SHP77 treated with DMSO at 0.1 percent for 48 hours (cell line): Measurements from ENCODE around the gene KRTAP5-1.
"Not testable (repeated sequence)": the region's sequence is repeated elsewhere in the genome, so short reads cannot be mapped to it uniquely, and the experiment has no call there.

Experiments used
- DNase-seq: peaks from one replicate; lab custom pipeline; 2025; lab: John Stamatoyannopoulos, UW

KRTAP5-1 gene, protein sequence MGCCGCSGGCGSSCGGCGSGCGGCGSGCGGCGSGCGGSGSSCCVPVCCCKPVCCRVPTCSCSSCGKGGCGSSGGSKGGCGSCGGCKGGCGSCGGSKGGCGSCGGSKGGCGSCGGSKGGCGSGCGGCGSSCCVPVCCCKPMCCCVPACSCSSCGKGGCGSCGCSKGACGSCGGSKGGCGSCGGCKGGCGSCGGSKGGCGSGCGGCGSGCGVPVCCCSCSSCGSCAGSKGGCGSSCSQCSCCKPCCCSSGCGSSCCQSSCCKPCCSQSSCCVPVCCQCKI

DNA sequence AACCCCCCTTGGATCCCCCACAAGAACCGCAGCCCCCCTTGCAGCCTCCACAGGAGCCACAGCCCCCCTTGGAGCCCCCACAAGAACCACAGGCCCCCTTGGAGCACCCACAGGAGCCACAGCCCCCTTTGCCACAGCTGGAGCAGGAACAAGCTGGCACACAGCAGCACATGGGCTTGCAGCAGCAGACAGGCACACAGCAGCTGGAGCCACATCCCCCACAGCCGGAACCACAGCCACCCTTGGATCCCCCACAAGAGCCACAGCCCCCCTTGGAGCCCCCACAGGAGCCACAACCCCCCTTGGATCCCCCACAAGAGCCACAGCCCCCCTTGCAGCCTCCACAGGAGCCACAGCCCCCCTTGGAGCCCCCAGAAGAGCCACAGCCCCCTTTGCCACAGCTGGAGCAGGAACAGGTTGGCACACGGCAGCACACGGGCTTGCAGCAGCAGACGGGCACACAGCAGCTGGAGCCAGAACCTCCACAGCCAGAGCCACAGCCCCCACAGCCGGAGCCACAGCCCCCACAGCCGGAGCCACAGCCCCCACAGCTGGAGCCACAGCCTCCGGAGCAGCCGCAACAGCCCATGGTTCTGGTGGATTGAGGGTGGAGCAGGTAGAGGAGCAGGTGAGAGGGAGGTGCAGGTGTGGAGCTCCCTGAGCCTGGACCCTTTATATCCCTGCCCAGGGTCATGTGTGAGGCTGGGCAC, at the start of gene KRTAP5-1:
Gene KRTAP5-1, minus strand, starts transcription at position 623 of the 710 bp plus-strand sequence. Its CDS starts 34 bp downstream, at position 589.
- not testable (repeated sequence) for DNase-seq

DNA sequence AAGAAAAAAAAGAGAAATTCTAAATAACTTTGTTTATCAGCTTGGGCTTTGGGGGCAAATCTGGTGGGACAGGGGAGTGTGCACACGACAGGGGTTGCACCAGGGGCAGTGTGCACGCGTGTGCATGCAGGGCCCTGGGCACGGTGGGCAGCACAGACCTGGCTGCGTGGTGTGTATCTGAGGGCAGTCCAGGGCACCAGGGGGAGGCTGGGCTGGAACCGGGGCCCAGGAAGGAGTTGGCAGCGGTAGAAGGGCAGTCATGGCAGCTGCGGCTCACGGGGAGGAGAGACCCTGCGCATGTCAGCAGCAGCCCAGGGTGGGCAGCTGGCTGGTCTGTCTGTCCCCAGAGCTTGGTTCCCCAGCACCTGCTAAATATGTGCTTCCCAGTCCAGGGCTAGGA, 48.8 kb upstream of the KRTAP5-1 start:
- no peak for DNase-seq

DNA sequence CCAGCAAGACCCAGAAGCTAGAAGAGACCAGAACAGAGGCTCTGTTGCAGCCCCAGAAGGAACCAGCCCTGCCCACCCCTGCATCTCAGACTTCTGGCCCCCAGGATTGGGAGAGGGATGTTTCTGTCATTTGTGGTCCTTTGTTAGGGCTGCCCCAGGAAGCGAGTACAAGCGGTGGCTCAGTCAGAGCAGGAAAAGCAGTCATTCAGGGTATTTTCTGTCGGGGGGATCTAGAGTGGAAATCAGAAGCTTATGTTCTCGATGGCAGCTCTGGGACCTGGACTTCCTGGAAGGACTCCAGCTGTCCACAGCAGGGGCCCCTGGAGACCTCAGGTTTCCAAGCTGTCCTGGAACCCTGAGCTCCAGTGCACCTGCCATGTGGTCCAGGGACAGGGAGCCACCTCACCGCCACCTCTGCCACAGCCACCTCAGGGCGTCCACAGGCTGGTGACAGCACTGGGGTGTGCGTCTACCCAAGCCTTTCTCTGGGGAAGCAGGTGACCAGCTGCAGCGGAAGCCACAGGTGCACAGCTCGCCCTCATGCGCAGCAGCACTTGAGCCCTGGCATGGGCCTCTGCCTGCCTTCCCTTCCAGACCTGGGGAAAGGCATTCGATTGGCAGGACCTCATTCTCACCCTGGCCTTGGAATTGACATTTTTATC, 47.1 kb upstream of the KRTAP5-1 start:
- no peak for DNase-seq

DNA sequence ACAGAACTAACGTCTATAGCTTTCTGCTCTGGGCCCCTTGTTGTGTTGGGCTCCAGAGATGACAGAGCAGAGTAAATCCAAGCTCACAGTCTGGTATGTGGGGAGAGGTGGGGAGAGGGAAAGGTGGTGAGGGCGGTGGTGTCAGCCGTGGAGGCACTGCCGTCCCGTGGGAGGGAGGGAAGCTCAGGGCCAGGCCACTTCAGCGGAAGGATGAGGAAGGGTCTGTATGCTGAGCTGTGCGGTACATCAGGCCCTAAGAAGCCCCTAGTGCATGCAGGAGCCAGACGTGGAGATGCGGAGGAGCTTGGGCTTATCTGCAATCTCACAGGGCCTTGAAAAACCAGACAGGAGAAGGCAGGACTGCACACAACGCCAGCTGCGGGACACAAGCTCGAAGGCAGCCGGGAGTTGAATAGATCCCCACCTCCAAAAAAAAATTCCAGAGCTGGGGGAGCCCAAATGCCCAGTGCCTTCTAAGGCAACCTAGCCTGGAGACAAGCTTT, 46.0 kb upstream of the KRTAP5-1 start:
- no peak for DNase-seq

DNA sequence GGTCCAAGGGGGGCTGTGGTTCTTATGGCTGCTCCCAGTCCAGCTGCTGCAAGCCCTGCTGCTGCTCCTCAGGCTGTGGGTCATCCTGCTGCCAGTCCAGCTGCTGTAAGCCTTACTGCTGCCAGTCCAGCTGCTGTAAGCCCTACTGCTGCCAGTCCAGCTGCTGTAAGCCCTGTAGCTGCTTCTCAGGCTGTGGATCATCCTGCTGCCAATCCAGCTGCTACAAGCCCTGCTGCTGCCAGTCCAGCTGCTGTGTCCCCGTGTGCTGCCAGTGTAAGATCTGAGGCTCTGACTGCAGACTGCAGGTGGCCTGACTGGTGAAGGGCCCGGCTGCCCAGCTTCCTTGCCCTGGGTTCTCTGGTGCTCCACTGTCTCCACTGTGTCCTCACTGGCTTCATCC, 45.2 kb upstream of the KRTAP5-1 start:
- DNase-seq: no peak

DNA sequence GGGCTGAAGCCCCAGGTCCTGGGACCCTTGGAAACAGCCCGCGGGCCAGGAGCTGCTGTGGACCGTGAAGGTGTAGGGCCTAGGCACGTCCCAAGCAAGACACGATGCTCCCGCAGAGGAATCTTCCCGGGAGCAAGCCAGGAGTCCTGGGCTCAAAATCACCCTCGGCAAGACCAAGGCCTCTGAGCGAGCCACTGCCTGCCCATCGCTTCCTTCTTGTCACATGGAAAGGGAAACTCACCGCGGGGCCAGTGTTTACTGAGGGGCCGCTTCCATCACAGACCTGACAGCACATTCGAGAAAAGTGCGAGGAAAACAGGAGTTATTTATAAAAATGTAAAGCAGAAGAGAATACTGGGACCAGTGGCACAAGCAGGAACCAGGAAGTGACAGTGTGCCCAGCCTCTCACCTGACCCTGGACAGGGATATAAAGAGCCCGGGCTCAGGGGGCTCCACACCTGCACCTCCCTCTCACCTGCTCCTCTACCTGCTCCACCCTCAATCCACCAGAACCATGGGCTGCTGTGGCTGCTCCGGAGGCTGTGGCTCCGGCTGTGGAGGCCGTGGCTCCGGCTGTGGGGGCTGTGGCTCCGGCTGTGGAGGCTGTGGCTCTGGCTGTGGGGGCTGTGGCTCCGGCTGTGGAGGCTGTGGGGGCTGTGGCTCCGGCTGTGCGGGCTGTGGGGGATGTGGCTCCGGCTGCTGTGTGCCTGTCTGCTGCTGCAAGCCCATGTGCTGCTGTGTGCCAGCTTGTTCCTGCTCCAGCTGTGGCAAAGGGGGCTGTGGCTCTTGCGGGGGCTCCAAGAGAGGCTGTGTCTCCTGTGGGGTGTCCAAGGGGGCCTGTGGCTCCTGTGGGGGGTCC, 44.5 kb upstream of the KRTAP5-1 start, which contains the start of gene KRTAP5-5:
Gene KRTAP5-5, plus strand, starts transcription at position 450 of the 860 bp plus-strand sequence. Its CDS starts 66 bp downstream, at position 516.
- no peak for DNase-seq

DNA sequence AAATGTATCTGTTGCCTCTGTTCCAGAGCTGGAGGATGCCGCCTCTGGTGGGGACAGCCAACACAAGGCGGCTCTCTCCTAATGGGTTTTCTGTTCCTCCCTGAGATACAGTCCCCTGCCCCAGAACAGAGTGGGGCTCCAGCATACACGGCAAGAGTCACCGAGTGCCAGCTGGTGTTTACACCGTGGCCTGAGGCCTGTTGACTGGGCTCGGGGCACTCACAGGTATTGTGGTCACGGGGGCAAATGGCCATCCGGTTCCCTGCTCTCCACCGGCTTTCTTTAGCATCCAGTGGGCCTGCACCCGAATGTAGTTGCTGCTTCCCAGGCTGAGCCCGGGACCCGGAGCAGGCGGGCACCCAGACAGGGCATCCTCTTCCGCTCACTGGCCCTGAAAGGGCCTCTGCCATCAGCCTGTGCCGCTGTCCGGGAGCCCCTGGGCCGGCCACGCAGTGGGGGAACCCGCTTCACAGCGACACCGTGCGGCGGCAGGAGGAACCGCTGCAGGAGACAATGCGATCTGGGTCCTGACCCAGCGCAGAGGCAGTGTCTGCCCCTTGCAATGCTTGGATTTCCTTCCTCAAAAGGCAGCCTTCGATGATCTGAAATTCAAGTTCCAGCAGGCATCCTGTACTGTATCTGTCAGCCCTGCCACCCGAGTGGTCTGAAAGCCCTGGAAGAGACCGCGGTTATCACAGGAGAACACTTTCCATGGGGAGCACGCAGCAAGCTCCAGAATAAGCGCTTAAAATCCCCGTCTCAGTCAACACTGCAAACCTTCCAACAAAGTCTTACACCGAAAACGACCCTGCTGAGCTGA, 43.6 kb upstream of the KRTAP5-1 start:
- DNase-seq: no peak

DNA sequence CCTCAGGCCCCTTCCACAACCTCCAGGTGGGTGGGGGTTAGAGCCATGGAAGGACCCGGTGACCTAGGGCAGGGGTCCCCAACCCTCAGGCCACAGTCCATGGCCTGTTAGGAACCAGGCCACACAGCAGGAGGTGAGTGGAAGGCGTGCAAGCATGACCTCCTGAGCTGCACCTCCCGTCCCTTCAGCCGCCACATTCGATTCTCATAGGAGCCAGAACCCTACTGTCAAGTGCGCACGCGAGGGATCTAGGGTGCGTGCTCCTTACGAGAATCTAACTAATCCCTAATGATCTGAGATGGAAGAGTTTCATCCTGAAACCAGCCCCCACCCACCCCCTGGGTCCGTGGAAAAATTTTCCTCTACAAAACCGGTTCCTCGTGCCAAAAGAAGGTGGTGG, 40.5 kb upstream of the KRTAP5-1 start:
- no peak for DNase-seq

DNA sequence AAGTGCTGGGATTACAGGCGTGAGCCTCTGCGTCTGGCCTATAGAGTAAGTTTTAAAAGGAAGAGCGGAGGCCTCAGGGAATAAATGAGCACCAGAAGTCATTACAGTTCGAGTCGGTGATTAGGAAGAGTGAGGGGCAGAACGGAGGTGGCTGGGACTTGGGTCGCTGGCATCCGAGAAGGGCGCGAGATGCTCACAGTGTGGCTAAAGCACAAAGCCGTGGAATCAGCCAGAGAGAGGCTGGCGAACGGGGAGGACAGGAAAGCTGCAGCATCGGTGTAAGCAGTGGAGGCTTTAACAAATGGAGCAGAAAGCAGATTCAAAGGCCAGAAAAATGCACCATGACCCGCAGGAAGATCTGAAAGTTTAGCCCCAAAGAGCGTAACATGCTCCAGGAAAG, 39.5 kb upstream of the KRTAP5-1 start:
- no peak for DNase-seq

DNA sequence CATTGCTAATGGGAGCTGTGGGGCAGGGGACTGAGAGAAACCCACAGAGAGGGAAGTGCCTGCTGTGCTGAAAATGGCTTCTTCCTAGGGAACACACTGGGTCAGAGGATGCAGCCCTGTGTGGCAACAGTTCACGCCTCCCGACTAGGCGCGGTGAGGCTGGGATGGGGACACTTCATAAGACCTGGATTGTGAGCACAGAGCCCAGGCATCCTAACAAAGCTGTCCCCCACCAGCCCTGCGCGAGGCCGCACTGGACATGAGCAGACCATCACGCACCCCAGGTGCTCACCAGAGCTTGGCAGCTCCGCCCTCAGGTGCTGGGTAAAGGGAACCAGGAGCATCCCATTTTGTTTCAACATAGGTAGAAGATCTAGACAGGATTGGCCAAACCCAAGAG, 38.6 kb upstream of the KRTAP5-1 start:
- no peak for DNase-seq

DNA sequence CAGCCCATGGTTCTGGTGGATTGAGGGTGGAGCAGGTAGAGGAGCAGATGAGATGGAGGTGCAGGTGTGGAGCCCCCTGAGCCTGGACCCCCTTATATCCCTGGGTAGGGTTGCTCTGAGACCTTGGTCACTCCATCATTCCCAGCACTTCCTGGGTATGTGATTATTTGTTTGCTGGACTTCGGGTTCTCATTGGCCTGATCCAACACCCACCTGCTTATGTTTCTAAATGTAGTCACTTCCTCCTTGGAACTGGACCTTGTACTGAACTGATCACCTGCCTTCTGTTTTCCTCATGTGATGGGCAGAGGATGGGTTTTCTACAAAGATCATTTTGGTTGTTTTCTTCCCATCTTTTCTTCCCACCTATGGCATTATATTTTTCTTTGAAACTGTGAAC, 37.0 kb upstream of the KRTAP5-1 start, which contains the start of gene KRTAP5-4:
Gene KRTAP5-4, minus strand, starts transcription at position 53 of the 400 bp plus-strand sequence. Its CDS starts 45 bp downstream, at position 8.
- DNase-seq: no peak

DNA sequence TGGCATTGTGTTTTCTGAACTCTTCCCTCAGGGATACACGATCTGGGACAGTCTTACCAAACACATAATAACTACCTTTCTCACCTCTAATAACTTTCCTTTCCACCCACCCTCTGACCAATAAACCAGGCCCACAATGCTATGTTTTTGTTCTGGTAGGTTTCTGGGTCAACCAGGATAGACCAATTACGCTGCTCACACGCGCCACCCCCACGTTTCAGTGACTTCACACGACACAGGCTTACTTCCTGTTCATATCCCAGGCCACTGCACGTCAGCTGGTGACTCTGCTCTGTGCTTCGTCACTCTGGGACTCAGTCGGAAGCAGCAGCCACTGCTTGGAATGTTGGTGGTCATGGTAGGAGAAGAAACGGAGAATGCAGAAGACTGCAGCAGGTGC, 34.4 kb upstream of the KRTAP5-1 start:
- DNase-seq: no peak

DNA sequence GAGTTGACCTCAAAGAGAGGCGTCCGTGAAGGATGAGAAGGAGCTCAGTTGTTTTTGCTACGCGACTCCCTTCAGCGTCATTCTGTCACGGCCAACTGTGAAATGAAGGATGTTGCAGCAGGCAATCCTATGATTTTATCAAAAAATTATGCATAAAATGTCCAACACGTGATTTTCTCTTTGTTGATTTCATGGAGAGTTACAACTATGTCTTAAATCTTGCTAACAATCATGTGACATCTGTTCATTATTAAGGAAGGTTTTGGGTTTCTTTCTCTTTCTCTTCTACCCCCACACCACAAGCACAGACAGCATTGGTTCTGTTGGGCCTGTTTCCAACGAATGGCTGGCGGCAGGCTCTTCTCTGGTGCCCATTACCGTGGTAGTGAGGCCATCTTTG, 33.1 kb upstream of the KRTAP5-1 start:
- no peak for DNase-seq

DNA sequence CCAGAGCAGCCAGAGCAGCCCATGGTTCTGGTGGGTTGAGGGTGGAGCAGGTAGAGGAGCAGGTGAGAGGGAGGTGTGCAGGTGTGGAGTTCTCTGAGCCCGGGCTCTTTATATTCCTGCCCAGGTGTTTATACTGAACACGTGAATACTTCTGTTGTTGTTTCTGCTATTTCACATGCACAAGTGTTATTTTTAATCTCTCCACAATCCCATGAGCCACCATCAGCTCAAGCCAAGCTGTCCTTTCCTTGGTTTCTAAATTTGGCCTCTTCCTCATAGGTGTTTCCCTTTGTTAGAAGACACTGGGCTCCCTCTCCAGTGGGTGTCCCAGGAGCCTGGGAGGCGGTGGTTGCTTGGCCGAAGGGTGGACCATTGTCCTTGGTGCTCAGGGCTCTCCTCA, 23.3 kb upstream of the KRTAP5-1 start, which contains the start of gene KRTAP5-3:
Gene KRTAP5-3, minus strand, starts transcription at position 101 of the 400 bp plus-strand sequence. Its CDS starts 78 bp downstream, at position 23.
- DNase-seq: no peak

DNA sequence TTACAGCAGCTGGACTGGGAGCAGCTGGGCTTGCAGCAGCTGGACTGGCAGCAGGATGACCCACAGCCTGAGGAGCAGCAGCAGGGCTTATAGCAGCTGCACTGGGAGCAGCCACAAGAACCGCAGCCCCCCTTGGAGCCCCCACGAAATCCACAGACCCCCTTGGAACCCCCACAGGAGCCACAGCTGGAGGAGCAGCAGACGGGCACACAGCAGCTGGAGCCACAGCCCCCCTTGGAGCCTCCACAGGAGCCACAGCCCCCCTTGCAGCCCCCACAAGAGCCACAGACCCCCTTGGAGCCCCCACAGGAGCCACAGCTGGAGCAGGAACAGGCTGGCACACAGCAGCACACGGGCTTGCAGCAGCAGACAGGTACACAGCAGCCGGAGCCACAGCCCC, 22.8 kb upstream of the KRTAP5-1 start:
- not testable (repeated sequence) for DNase-seq

DNA sequence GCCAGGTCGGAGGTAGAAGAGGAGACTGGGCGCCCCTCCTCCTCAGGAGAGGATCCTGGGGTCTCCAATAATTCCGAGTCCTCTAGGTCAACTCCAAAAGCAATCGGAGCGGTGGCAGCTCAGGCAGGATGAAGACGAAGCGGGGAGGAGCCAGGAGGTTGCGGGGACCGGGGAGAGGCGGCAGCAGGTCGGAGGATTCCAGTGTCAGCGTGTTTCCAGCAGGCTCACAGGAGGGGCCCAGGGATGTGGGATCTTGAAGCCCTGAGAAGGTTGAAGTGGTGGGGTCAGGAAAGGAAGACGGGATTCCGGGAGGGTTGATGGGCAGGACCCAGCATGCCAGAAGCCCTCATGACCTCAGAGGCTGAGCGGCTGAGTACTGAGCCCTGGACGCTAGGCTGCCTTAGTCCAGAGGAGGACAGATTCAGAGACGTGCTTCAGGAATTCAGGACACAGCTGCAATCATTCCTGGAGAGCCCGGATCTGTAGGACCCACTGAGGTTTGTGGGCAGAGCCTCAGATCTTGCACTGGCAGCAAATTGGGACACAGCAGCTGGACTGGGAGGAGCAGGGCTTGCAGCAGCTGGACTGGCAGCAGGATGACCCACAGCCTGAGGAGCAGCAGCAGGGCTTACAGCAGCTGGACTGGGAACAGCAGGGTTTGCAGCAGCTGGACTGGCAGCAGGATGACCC, 22.2 kb upstream of the KRTAP5-1 start:
- not testable (repeated sequence) for DNase-seq

DNA sequence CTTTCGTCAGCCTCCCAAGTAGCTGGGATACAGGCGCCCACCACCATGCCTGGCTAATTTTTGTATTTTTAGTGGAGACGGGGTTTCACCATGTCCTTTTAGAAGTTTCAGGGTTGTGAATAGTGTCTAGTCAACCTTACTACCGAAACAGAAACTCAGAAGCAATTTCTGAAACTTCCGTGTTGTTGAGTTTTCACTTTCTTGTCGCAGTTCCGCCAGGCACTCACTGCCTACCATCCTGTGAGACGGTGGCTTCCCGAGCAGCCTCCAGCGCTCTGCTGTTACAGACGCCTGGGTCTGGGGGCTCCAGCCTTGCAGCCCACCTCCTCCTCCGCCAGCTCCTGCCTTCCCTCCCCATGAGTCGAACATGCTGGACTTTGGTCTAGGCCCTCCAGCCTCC, 20.8 kb upstream of the KRTAP5-1 start:
- DNase-seq: not testable (repeated sequence)

DNA sequence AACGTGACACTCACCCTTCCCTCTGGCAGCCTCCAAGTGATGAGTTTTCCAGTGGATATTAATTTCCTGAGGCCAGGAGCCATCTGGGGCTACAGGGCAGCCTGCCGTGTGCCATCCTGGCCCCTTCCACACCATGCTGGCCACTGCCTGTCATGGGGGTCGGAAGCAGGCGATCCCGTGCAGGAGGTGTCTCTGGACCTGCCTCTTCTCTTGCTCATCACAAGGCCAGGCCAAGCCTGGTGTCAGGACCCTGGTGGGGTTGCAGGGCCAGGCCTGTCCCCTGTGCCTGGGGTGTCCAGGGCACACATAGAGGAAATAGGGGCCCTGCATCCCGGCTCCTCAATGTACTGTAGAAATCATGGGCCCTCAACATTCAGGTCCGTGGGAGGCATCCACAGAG, 19.6 kb upstream of the KRTAP5-1 start:
- no peak for DNase-seq

DNA sequence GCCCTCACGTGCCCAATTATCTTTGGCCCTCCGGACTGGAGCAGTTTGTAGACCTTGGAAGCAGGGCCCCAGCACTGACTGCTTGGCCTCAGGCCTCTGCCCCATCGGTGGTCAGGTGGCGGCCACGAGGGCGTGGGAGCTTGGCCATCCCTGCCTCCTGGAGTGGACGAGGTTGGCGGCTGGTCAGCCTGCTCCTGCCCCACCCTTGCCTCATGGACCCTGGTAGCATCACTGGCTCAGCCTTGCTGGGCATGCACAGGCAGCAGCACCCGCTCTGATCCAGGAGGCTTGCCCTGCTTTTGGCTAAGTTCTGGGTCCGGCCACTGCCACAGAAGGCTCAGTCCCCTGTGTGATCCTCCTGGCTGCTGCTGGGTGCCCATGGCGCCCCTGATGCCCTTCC, 19.1 kb upstream of the KRTAP5-1 start:
- no peak for DNase-seq

DNA sequence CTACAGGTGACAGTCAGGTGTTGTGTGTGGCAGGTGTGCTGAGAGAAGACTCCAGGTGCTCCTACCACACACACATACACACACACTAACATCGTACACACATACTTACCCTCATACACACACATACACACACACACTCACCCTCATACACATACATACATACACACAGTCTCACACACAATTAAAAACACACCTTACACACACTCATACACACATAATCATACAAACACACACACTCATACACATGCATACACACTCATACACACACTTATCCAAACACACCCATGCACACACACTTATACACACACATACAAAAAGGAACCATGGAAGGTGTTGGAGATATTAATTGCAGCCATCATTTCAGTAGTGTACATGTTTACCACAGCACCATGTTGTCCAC, 18.5 kb upstream of the KRTAP5-1 start:
- DNase-seq: no peak
